CD4-positive, alpha-beta memory T cell (primary cell): Measurements from ENCODE around the gene CDC6. TPM values are rescaled to one million over a fixed set of nuclear protein-coding genes. Genes with fewer than 3 reads are reported as not detected.

Experiments used
- CTCF ChIA-PET: fragments of 350-600 bp; sonication (Branson Sonifier 250); formaldehyde crosslinking; loops from one replicate; lab custom pipeline; 2021; ENCODE audit warnings: inconsistent platforms; ENCODE audit not compliant: partially characterized antibody; lab: Charles Lee
- POLR2A ChIA-PET: fragments of 350-600 bp; sonication (Branson Sonifier 250); formaldehyde crosslinking; loops from one replicate; lab custom pipeline; 2021; ENCODE audit not compliant: partially characterized antibody; lab: Charles Lee
- DNase-seq, 5 donors: peaks; one replicate each; pipeline versions ENCODE4 v3.0.0 to v3.0.0-alpha.2; 2020 to 2022; ENCODE audit warnings: mixed read lengths in 1 of 5
- H3K27ac ChIP-seq: one replicate; pipeline ENCODE4 v1.7.0; 2013; ENCODE audit warnings: low read depth, low read length
- H3K27me3 ChIP-seq: 2 replicates; pipeline ENCODE4 v1.7.0; 2013; ENCODE audit warnings: mild to moderate bottlenecking, low read length, moderate library complexity; ENCODE audit not compliant: insufficient read depth
- H3K36me3 ChIP-seq: 2 replicates; pipeline ENCODE4 v1.7.0; 2013; ENCODE audit warnings: mild to moderate bottlenecking, low read length, moderate library complexity; ENCODE audit not compliant: insufficient read depth
- H3K4me1 ChIP-seq: 2 replicates; pipeline ENCODE4 v1.7.0; 2013; ENCODE audit warnings: mild to moderate bottlenecking, low read length, moderate library complexity; ENCODE audit not compliant: insufficient read depth
- H3K4me3 ChIP-seq, 2 donors: one replicate each; pipeline ENCODE4 v1.7.0; 2013; ENCODE audit warnings: low read length in 2 of 2, mild to moderate bottlenecking in 1 of 2
- H3K9me3 ChIP-seq, 2 donors: one replicate each; pipeline ENCODE4 v1.7.0; 2013; ENCODE audit warnings: low read length in 2 of 2, control low read depth in 1 of 2; ENCODE audit not compliant: control insufficient read depth in 1 of 2
- H3K27ac Mint-ChIP-seq, 7 donors: one replicate each; pipeline ENCODE4 v1.8.0; 2020 to 2021; ENCODE audit warnings: mixed read lengths in 7 of 7, mild to moderate bottlenecking in 6 of 7, inconsistent platforms in 3 of 7, moderate library complexity in 3 of 7
- H3K27me3 Mint-ChIP-seq, 2 donors: one replicate each; pipeline ENCODE4 v1.8.0; 2020 to 2021; ENCODE audit warnings: mixed read lengths in 2 of 2
- H3K36me3 Mint-ChIP-seq, 2 donors: one replicate each; pipeline ENCODE4 v1.8.0; 2020 to 2021; ENCODE audit warnings: mixed read lengths in 2 of 2, inconsistent platforms in 1 of 2, mild to moderate bottlenecking in 1 of 2
- H3K4me1 Mint-ChIP-seq, 4 donors: one replicate each; pipeline ENCODE4 v1.8.0; 2020 to 2021; ENCODE audit warnings: mixed read lengths in 4 of 4, mild to moderate bottlenecking in 1 of 4
- H3K4me3 Mint-ChIP-seq, 8 donors: one replicate each; pipeline ENCODE4 v1.8.0; 2020 to 2021; ENCODE audit warnings: mixed read lengths in 8 of 8, mild to moderate bottlenecking in 7 of 8, moderate library complexity in 6 of 8, inconsistent platforms in 3 of 8
- H3K9me3 Mint-ChIP-seq, 8 donors: one replicate each; pipeline ENCODE4 v1.8.0; 2020 to 2021; ENCODE audit warnings: mixed read lengths in 8 of 8, mild to moderate bottlenecking in 5 of 8, inconsistent platforms in 3 of 8, moderate library complexity in 1 of 8
- intact Hi-C: fragments of 100-400 bp; cut with micrococcal nuclease; formaldehyde crosslinking; loops from one replicate; pipeline ENCODE4 v1.15.1; 2023
- polyA plus RNA-seq, 2 donors: library from polyadenylated mRNA; unstranded; fragments of 300-500 nt; fragmentation: Illumina TruSeq; gene quantifications; one replicate each; pipeline ENCODE4 v1.2.3, GENCODE V29; 2021
- total RNA-seq, 2 experiments: library from RNA; stranded (reverse); gene quantifications; one replicate each; pipeline ENCODE4 v1.2.3, GENCODE V29; 2021

The CDC6 gene
- total and polyA plus RNA-seq, 4 experiments from 2014 or later = 0.61 to 2.1 (median 0.79) TPM

GRCh38 chr17:40347319-40348135 lies 59.8 kb downstream of the CDC6 start:
- POLR2A ChIA-PET = interaction anchor here (29.0 kb wide), 1 partner anchor 33 kb away, joined by 1054 read pairs; the partner anchor contains the start of gene RARA
- Histone ChIP-seq H3K36me3 (peaks cover 37% of the 10 kb centered on the region), H3K27ac (peak overlapping the region; percentile 66), H3K4me3 (no peak overlapping the region), H3K9me3 (no peaks in the 10 kb centered on the region), H3K27me3 (no peaks in the 10 kb centered on the region), H3K4me1 (peaks cover 60% of the 10 kb centered on the region)
- Mint-ChIP-seq H3K27ac (peak overlapping the region; percentile 79 to 95 (median 92)), H3K36me3 (peaks cover 9 to 40% of the 10 kb centered on the region in 2 donors), H3K4me3 (peak overlapping the region in 7 of 8 donors; percentile 31 to 73 (median 54)), H3K9me3 (no peaks in the 10 kb centered on the region), H3K27me3 (no peaks in the 10 kb centered on the region), H3K4me1 (peaks cover 31 to 83% (median 54%) of the 10 kb centered on the region in 4 donors)
- CTCF ChIA-PET = interaction anchor here (0.7 to 2.7 kb wide), 4 partner anchors 29 to 48 kb away, joined by 3 to 12 read pairs (median 8); no protein-coding TSS in a partner anchor
- intact Hi-C loops = no loop called here
- no peak for DNase-seq

GRCh38 chr17:40348136-40348504 lies 60.4 kb downstream of the CDC6 start:
- Histone ChIP-seq H3K27me3 (no peaks in the 10 kb centered on the region), H3K4me3 (no peak overlapping the region), H3K36me3 (peaks cover 43% of the 10 kb centered on the region), H3K9me3 (no peaks in the 10 kb centered on the region), H3K27ac (peak overlapping the region; percentile 24), H3K4me1 (peaks cover 54% of the 10 kb centered on the region)
- Mint-ChIP-seq H3K4me3 (peak overlapping the region in 4 of 8 donors; percentile 17 to 54 (median 34)), H3K27ac (peak overlapping the region; percentile 10 to 95 (median 81)), H3K36me3 (peaks cover 11 to 44% of the 10 kb centered on the region in 2 donors), H3K27me3 (no peaks in the 10 kb centered on the region), H3K9me3 (no peaks in the 10 kb centered on the region), H3K4me1 (peaks cover 30 to 83% (median 54%) of the 10 kb centered on the region in 4 donors)
- ChIA-PET CTCF (interaction anchor here (1.4 to 2.7 kb wide), 3 partner anchors 30 to 45 kb away, joined by 5 to 12 read pairs (median 11); no protein-coding TSS in a partner anchor), POLR2A (interaction anchor here (29.0 kb wide), 1 partner anchor 33 kb away, joined by 1054 read pairs; the partner anchor contains the start of gene RARA)
- intact Hi-C loops = no loop called here
- no peak for DNase-seq

- Mint-ChIP-seq H3K4me3 (peak overlapping the region in 1 of 8 donors; percentile 52), H3K27me3 (no peaks in the 10 kb centered on the region), H3K36me3 (peaks cover 11 to 49% of the 10 kb centered on the region in 2 donors), H3K9me3 (no peaks in the 10 kb centered on the region), H3K27ac (peak overlapping the region; percentile 75 to 95 (median 87)), H3K4me1 (peaks cover 30 to 76% (median 49%) of the 10 kb centered on the region in 4 donors)
- intact Hi-C loops = no loop called here
- POLR2A ChIA-PET = interaction anchor here (29.0 kb wide), 1 partner anchor 34 kb away, joined by 1054 read pairs; the partner anchor contains the start of gene RARA
- Histone ChIP-seq H3K4me1 (peaks cover 47% of the 10 kb centered on the region), H3K27me3 (no peaks in the 10 kb centered on the region), H3K4me3 (no peak overlapping the region), H3K9me3 (no peaks in the 10 kb centered on the region), H3K36me3 (peaks cover 43% of the 10 kb centered on the region), H3K27ac (peak overlapping the region; percentile 24)
- CTCF ChIA-PET = interaction anchor here (0.8 to 2.7 kb wide), 4 partner anchors 9 to 334 kb away, joined by 3 to 12 read pairs (median 7); no protein-coding TSS in a partner anchor
- no peak for DNase-seq
Measured at GRCh38 chr17:40348562-40349476, 61.1 kb downstream of the CDC6 start.

- peak overlapping the region in 1 of 8 donors; percentile 52 for H3K4me3 Mint-ChIP-seq
- ChIA-PET CTCF (interaction anchor here (0.8 to 2.7 kb wide), 3 partner anchors 31 to 335 kb away, joined by 3 to 12 read pairs (median 11); no protein-coding TSS in a partner anchor), POLR2A (interaction anchor here (29.0 kb wide), 1 partner anchor 35 kb away, joined by 1054 read pairs; the partner anchor contains the start of gene RARA)
- DNase-seq = no peak
- Histone ChIP-seq H3K36me3 (peaks cover 45% of the 10 kb centered on the region), H3K27ac (no peak overlapping the region), H3K4me3 (no peak overlapping the region), H3K27me3 (no peaks in the 10 kb centered on the region), H3K9me3 (no peaks in the 10 kb centered on the region), H3K4me1 (peaks cover 40% of the 10 kb centered on the region)
- no peaks in the 10 kb centered on the region for H3K27me3 Mint-ChIP-seq
- H3K36me3 Mint-ChIP-seq = peaks cover 11 to 48% of the 10 kb centered on the region in 2 donors
- peak overlapping the region in 6 of 7 donors; percentile 45 to 95 (median 84) for H3K27ac Mint-ChIP-seq
- peaks cover 25 to 70% (median 43%) of the 10 kb centered on the region in 4 donors for H3K4me1 Mint-ChIP-seq
- intact Hi-C loops = no loop called here
- no peaks in the 10 kb centered on the region for H3K9me3 Mint-ChIP-seq
Measured at GRCh38 chr17:40349477-40349894, 61.8 kb downstream of the CDC6 start.

DNA sequence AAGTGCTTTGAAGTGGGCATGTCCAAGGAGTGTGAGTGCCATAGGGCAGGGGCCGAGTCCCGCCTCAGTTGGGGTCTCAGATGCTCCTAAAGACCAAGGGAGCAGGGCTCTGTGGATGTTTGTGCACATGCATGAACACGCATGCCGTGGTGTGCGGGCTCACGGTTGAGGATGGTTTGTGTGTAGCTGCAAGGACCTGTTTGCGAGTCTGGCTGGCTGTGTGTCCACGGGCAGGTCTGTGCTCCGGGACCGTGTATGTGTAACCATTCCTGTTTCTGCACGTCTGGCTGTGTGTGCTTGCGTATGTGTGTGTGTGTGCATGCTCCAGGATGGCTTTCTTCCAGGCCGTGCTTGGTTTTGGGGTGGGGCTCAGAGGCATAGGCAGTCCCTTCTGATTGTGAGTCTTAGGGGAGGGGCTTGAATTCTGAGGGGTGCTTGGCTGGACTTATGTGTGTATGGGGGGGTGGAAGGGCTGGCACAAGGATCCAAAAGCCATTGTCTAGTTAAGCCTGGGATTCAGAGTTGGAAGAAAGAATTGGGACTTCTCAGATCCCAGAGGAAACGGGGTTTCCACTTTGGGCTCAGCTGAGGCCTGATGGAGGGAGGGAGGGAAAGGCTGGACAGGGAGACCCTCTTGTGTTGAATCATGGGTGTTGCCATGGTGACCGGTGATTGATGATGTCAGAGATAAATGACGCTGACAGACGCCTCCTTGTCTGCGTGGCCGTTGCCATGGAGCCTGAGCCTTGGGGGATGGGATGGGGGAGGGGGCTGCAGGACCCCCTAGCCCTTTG lies 62.4 kb downstream of the CDC6 start:
- Mint-ChIP-seq H3K4me3 (no peak overlapping the region), H3K27ac (peak overlapping the region in 5 of 7 donors; percentile 46 to 95 (median 87)), H3K36me3 (peaks cover 11 to 48% of the 10 kb centered on the region in 2 donors), H3K9me3 (no peaks in the 10 kb centered on the region), H3K27me3 (no peaks in the 10 kb centered on the region), H3K4me1 (peaks cover 20 to 69% (median 37%) of the 10 kb centered on the region in 4 donors)
- Histone ChIP-seq H3K36me3 (peaks cover 49% of the 10 kb centered on the region), H3K9me3 (no peaks in the 10 kb centered on the region), H3K27me3 (no peaks in the 10 kb centered on the region), H3K4me1 (peaks cover 34% of the 10 kb centered on the region), H3K27ac (no peak overlapping the region), H3K4me3 (no peak overlapping the region)
- DNase-seq = no peak
- intact Hi-C loops = no loop called here
- ChIA-PET CTCF (interaction anchor here (2.7 to 10.0 kb wide), 2 partner anchors 46 to 47 kb away, joined by 11 to 573 read pairs; partner anchors contain the start of gene RARA), POLR2A (interaction anchor here (29.0 kb wide), 1 partner anchor 35 kb away, joined by 1054 read pairs; the partner anchor contains the start of gene RARA)
